Measurements from ENCODE around the gene CCN5.
"Not testable (repeated sequence)": the region's sequence is repeated elsewhere in the genome, so short reads cannot be mapped to it uniquely, and the experiment has no call there.

Gene CCN5

GRCh38 chr20:44762466-44763140 is 47.4 kb downstream of the CCN5 start:
- Histone ChIP-seq H3K36me3 (ENCODE audit: control insufficient read depth in 1 of 2, insufficient read depth in 2 of 2, low read depth in 1 of 2, low read length in 2 of 2) (no peaks in the 10 kb centered on the region), H3K9ac (ENCODE audit: low read length) (no peak overlapping the region), H3K4me3 (ENCODE audit: insufficient read depth in 1 of 2, low read depth in 1 of 2, low read length in 2 of 2) (no peak overlapping the region), H3K4me2 (ENCODE audit: low read length, poor library complexity, severe bottlenecking) (no peak overlapping the region), H2BK120ac (ENCODE audit: low read depth, low read length) (no peak overlapping the region), H3K23ac (ENCODE audit: low read length in 2 of 2) (no peak overlapping the region), H2AK5ac (ENCODE audit: low read length, severe bottlenecking) (no peak overlapping the region), H4K91ac (ENCODE audit: low read length) (no peak overlapping the region), H2BK12ac (ENCODE audit: low read length in 2 of 2) (no peak overlapping the region), H3K4me1 (ENCODE audit: control insufficient read depth, insufficient read depth, low read depth, low read length) (no peaks in the 10 kb centered on the region), H3K14ac (ENCODE audit: low read length in 2 of 2) (no peak overlapping the region), H4K8ac (ENCODE audit: low read length) (no peak overlapping the region), H3K27ac (ENCODE audit: low read length, poor library complexity, severe bottlenecking) (no peak overlapping the region), H2BK15ac (ENCODE audit: low read depth, poor library complexity, severe bottlenecking) (no peak overlapping the region), H3K79me1 (replicated peaks; ENCODE audit: low read length, poor library complexity, severe bottlenecking) (no peaks in the 10 kb centered on the region), H3K9me3 (ENCODE audit: control insufficient read depth, low read length) (peaks cover 3% of the 10 kb centered on the region), H2BK5ac (ENCODE audit: low read depth, low read length, poor library complexity, severe bottlenecking) (no peak overlapping the region), H2AFZ (ENCODE audit: low read depth, low read length) (no peak overlapping the region), H3K18ac (ENCODE audit: low read depth in 1 of 2, low read length in 2 of 2) (no peak overlapping the region), H3K27me3 (ENCODE audit: control insufficient read depth in 1 of 2, insufficient read depth in 1 of 2, low read length in 2 of 2) (peaks cover 47 to 60% of the 10 kb centered on the region in 2 experiments), H3K4ac (ENCODE audit: low read depth in 1 of 2, low read length in 2 of 2) (no peak overlapping the region)
- DNase-seq, result no peak
- WGBS, result 71% methylated on average over 10 of the region's 10 CpGs

DNA sequence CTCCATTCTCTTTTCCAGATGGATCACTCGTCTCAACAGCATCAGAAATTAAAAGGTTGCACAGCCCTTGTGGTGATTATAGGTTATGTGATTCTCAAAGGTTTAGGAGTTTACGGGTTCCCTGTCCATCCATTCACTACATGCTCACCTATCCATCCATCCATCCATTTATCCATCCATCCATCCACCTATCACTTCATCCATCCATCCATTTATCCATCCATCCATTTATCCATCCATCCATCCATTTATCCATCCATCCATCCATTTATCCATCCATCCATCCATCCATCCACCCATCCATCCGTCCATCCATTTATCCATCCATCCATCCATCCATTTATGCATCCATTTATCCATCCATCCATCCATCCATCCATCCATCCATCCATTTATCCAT is 48.6 kb downstream of the CCN5 start:
- not testable (repeated sequence) for H3K36me3 ChIP-seq (ENCODE audit: control insufficient read depth in 1 of 2, insufficient read depth in 2 of 2, low read depth in 1 of 2, low read length in 2 of 2); H3K23ac ChIP-seq (ENCODE audit: low read length in 2 of 2)

DNA sequence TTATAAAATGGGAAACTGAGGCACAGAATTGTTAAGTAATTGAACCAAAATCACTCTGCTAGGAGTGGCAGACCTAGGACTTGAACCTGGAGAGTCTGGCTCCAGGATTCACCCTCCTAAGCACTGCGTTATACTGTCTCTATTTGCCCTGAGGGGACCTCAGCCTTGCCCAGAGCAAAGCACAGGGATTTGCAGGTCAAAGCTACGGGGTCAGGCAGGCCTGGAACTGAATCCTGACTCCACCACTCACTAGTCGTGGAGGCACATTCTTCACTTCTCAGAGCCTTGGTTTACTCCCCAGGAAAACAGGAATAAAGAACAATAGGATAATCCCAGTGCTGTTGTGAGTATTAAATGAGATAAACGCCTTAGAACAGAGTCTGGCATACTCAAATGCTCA is 49.9 kb downstream of the CCN5 start:
- Histone ChIP-seq H3K4ac (ENCODE audit: low read depth in 1 of 2, low read length in 2 of 2) (no peak overlapping the region), H2BK15ac (ENCODE audit: low read depth, poor library complexity, severe bottlenecking) (no peak overlapping the region), H3K9ac (ENCODE audit: low read length) (no peak overlapping the region), H3K4me1 (ENCODE audit: control insufficient read depth, insufficient read depth, low read depth, low read length) (no peaks in the 10 kb centered on the region), H3K27ac (ENCODE audit: low read length, poor library complexity, severe bottlenecking) (no peak overlapping the region), H4K8ac (ENCODE audit: low read length) (no peak overlapping the region), H3K23ac (ENCODE audit: low read length in 2 of 2) (no peak overlapping the region), H2BK12ac (ENCODE audit: low read length in 2 of 2) (no peak overlapping the region), H3K4me2 (ENCODE audit: low read length, poor library complexity, severe bottlenecking) (no peak overlapping the region), H4K91ac (ENCODE audit: low read length) (no peak overlapping the region), H3K9me3 (ENCODE audit: control insufficient read depth, low read length) (peaks cover 3% of the 10 kb centered on the region), H2AFZ (ENCODE audit: low read depth, low read length) (no peak overlapping the region), H2BK120ac (ENCODE audit: low read depth, low read length) (no peak overlapping the region), H3K79me1 (replicated peaks; ENCODE audit: low read length, poor library complexity, severe bottlenecking) (no peaks in the 10 kb centered on the region), H3K14ac (ENCODE audit: low read length in 2 of 2) (no peak overlapping the region), H3K4me3 (ENCODE audit: insufficient read depth in 1 of 2, low read depth in 1 of 2, low read length in 2 of 2) (no peak overlapping the region), H2BK5ac (ENCODE audit: low read depth, low read length, poor library complexity, severe bottlenecking) (no peak overlapping the region), H3K27me3 (ENCODE audit: control insufficient read depth in 1 of 2, insufficient read depth in 1 of 2, low read length in 2 of 2) (peaks cover 48 to 75% of the 10 kb centered on the region in 2 experiments), H2AK5ac (ENCODE audit: low read length, severe bottlenecking) (no peak overlapping the region), H3K18ac (ENCODE audit: low read depth in 1 of 2, low read length in 2 of 2) (no peak overlapping the region), H3K36me3 (ENCODE audit: control insufficient read depth in 1 of 2, insufficient read depth in 2 of 2, low read depth in 1 of 2, low read length in 2 of 2) (no peaks in the 10 kb centered on the region)
- WGBS, result 59% methylated on average over 2 of the region's 4 CpGs
- DNase-seq, result no peak

More for the DNA sequence above, 48.6 kb downstream of the CCN5 start:
- H3K4me1 ChIP-seq (ENCODE audit: control insufficient read depth, insufficient read depth, low read depth, low read length); H3K9me3 ChIP-seq (ENCODE audit: control insufficient read depth, low read length); H4K91ac ChIP-seq (ENCODE audit: low read length); H4K8ac ChIP-seq (ENCODE audit: low read length); H3K4me3 ChIP-seq (ENCODE audit: insufficient read depth in 1 of 2, low read depth in 1 of 2, low read length in 2 of 2); H2BK120ac ChIP-seq (ENCODE audit: low read depth, low read length); H3K4ac ChIP-seq (ENCODE audit: low read depth in 1 of 2, low read length in 2 of 2); DNase-seq; H3K27ac ChIP-seq (ENCODE audit: low read length, poor library complexity, severe bottlenecking); H2BK5ac ChIP-seq (ENCODE audit: low read depth, low read length, poor library complexity, severe bottlenecking); H3K4me2 ChIP-seq (ENCODE audit: low read length, poor library complexity, severe bottlenecking); H2AFZ ChIP-seq (ENCODE audit: low read depth, low read length); H2BK15ac ChIP-seq (ENCODE audit: low read depth, poor library complexity, severe bottlenecking); H3K9ac ChIP-seq (ENCODE audit: low read length); H2AK5ac ChIP-seq (ENCODE audit: low read length, severe bottlenecking); H2BK12ac ChIP-seq (ENCODE audit: low read length in 2 of 2); H3K14ac ChIP-seq (ENCODE audit: low read length in 2 of 2); H3K18ac ChIP-seq (ENCODE audit: low read depth in 1 of 2, low read length in 2 of 2); H3K79me1 ChIP-seq (replicated peaks; ENCODE audit: low read length, poor library complexity, severe bottlenecking): not testable (repeated sequence)
- WGBS, result 73% methylated on average over 2 of the region's 3 CpGs
- H3K27me3 ChIP-seq (ENCODE audit: control insufficient read depth in 1 of 2, insufficient read depth in 1 of 2, low read length in 2 of 2), result peaks cover 49 to 65% of the 10 kb centered on the region in 2 experiments

DNA sequence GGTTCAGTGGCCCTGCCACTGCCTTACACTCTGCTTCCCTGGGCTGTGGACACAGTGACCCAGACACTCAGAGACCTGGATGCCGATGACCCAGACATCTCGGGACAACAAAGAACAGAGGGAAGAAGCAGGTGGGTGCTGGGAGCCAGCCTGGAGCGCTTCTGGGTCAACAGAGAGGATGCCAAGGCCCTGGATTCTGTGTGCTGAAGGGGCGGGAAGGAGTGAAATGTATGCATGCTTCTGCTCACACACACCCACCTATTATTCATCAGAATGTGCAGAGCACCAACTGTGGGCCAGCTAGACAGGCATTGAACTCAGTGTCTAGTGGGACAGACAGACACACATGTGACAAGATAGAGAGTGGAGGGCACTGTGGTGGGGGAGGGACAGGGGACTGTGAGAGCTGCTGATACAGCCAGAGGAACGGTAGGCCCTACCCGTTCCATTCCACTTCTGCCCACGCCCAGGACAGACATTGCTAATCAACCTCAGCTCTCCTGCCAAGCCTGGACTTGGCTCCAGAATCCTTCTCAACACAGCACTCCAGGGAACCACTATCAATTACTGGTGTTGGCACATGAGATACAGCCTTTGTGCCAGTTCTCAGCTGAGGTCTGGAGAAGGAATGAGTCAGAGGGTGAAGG is 50.7 kb downstream of the CCN5 start:
- H3K18ac ChIP-seq (ENCODE audit: low read depth in 1 of 2, low read length in 2 of 2), result no peak overlapping the region
- H2BK15ac ChIP-seq (ENCODE audit: low read depth, poor library complexity, severe bottlenecking), result no peak overlapping the region
- H4K91ac ChIP-seq (ENCODE audit: low read length), result no peak overlapping the region
- H3K36me3 ChIP-seq (ENCODE audit: control insufficient read depth in 1 of 2, insufficient read depth in 2 of 2, low read depth in 1 of 2, low read length in 2 of 2), result no peaks in the 10 kb centered on the region
- no peak overlapping the region for H3K4me2 ChIP-seq (ENCODE audit: low read length, poor library complexity, severe bottlenecking)
- no peak overlapping the region for H3K14ac ChIP-seq (ENCODE audit: low read length in 2 of 2)
- peaks cover 3% of the 10 kb centered on the region for H3K9me3 ChIP-seq (ENCODE audit: control insufficient read depth, low read length)
- H4K8ac ChIP-seq (ENCODE audit: low read length), result no peak overlapping the region
- H3K4me1 ChIP-seq (ENCODE audit: control insufficient read depth, insufficient read depth, low read depth, low read length), result no peaks in the 10 kb centered on the region
- no peak overlapping the region for H3K4me3 ChIP-seq (ENCODE audit: insufficient read depth in 1 of 2, low read depth in 1 of 2, low read length in 2 of 2)
- no peak overlapping the region for H2BK12ac ChIP-seq (ENCODE audit: low read length in 2 of 2)
- H2AK5ac ChIP-seq (ENCODE audit: low read length, severe bottlenecking), result no peak overlapping the region
- H3K27ac ChIP-seq (ENCODE audit: low read length, poor library complexity, severe bottlenecking), result no peak overlapping the region
- DNase-seq, result no peak
- no peak overlapping the region for H3K9ac ChIP-seq (ENCODE audit: low read length)
- peaks cover 47 to 81% of the 10 kb centered on the region in 2 experiments for H3K27me3 ChIP-seq (ENCODE audit: control insufficient read depth in 1 of 2, insufficient read depth in 1 of 2, low read length in 2 of 2)
- H2BK120ac ChIP-seq (ENCODE audit: low read depth, low read length), result no peak overlapping the region
- H2BK5ac ChIP-seq (ENCODE audit: low read depth, low read length, poor library complexity, severe bottlenecking), result no peak overlapping the region
- 90% methylated on average over 4 of the region's 7 CpGs for WGBS
- H3K4ac ChIP-seq (ENCODE audit: low read depth in 1 of 2, low read length in 2 of 2), result no peak overlapping the region
- no peak overlapping the region for H2AFZ ChIP-seq (ENCODE audit: low read depth, low read length)
- no peaks in the 10 kb centered on the region for H3K79me1 ChIP-seq (replicated peaks; ENCODE audit: low read length, poor library complexity, severe bottlenecking)
- no peak overlapping the region for H3K23ac ChIP-seq (ENCODE audit: low read length in 2 of 2)

All from mesenchymal stem cell (in vitro differentiated cells and primary cell).